Caco-2 (cell line): ENCODE results near the gene ARHGAP15. TPM values are rescaled to one million over a fixed set of nuclear protein-coding genes. Genes with fewer than 3 reads are reported as not detected.

Source experiments
- BruUV-seq: library from RNA; stranded (reverse); fragments of 400-500 nt; replicated peaks from 2 replicates; lab custom pipeline; 2021; lab: Mats Ljungman, UMichigan
- CTCF ChIA-PET: fragments of 300-600 bp; sonication (Branson Sonifier 250); formaldehyde crosslinking; loops from one replicate; lab custom pipeline; 2022; ENCODE audit warnings: antibody characterized with exemption; lab: Charles Lee
- POLR2A ChIA-PET: fragments of 300-600 bp; sonication (Branson Sonifier 250); formaldehyde crosslinking; loops from one replicate; lab custom pipeline; 2022; ENCODE audit warnings: antibody characterized with exemption; lab: Charles Lee
- DNase-seq, 2 experiments: peaks; one replicate each; pipeline versions ENCODE4 v3.0.0 to v3.0.0-alpha.2; 2020 to 2022
- H3K27me3 ChIP-seq: replicated peaks from 2 replicates; pipeline ENCODE4 v1.6.0; 2011; ENCODE audit warnings: low read length; ENCODE audit not compliant: control insufficient read depth, insufficient read depth
- H3K36me3 ChIP-seq: 2 replicates; pipeline ENCODE4 v1.5.1; 2011; ENCODE audit warnings: low read length; ENCODE audit not compliant: control insufficient read depth, insufficient read depth
- H3K4me1 ChIP-seq: fragments of 250-450 bp; sonication (Bioruptor Pico); 2 replicates; pipeline ENCODE4 v1.5.1; 2020; ENCODE audit warnings: mild to moderate bottlenecking
- H3K4me3 ChIP-seq: 2 replicates; pipeline ENCODE4 v1.5.1; 2011; ENCODE audit warnings: low read depth, mild to moderate bottlenecking, control low read depth, low read length
- H3K9me3 ChIP-seq: fragments of 250-450 bp; sonication (Bioruptor Pico); 2 replicates; pipeline ENCODE4 v1.5.1; 2020; ENCODE audit warnings: mild to moderate bottlenecking, moderate library complexity
- H3K27ac Mint-ChIP-seq: one replicate; pipeline ENCODE4 v1.8.0; 2022; ENCODE audit warnings: mixed read lengths; ENCODE audit not compliant: unreplicated experiment
- H3K27me3 Mint-ChIP-seq: one replicate; pipeline ENCODE4 v1.8.0; 2022; ENCODE audit warnings: mixed read lengths; ENCODE audit not compliant: insufficient read depth, unreplicated experiment
- H3K36me3 Mint-ChIP-seq: one replicate; pipeline ENCODE4 v1.8.0; 2022; ENCODE audit warnings: mild to moderate bottlenecking, mixed read lengths; ENCODE audit not compliant: insufficient read depth, unreplicated experiment
- H3K4me1 Mint-ChIP-seq: one replicate; pipeline ENCODE4 v1.8.0; 2022; ENCODE audit warnings: low read depth, mixed read lengths; ENCODE audit not compliant: unreplicated experiment
- H3K4me3 Mint-ChIP-seq: one replicate; pipeline ENCODE4 v1.8.0; 2022; ENCODE audit warnings: mild to moderate bottlenecking, moderate library complexity, mixed read lengths; ENCODE audit not compliant: unreplicated experiment
- H3K9me3 Mint-ChIP-seq: one replicate; pipeline ENCODE4 v1.8.0; 2022; ENCODE audit warnings: mixed read lengths; ENCODE audit not compliant: unreplicated experiment
- CTCF ChIP-seq, 2 experiments: fragments of 200-600 bp in 1 of 2; IDR thresholded peaks; 1 replicate in 1 of 2; 2 replicates in 1 of 2; pipeline versions ENCODE4 v1.5.1 to v1.8.0; 2011 to 2022; ENCODE audit warnings: antibody characterized with exemption in 1 of 2, control low read depth in 1 of 2, inconsistent platforms in 1 of 2, low read depth in 1 of 2, low read length in 1 of 2, mild to moderate bottlenecking in 1 of 2, moderate library complexity in 1 of 2; ENCODE audit not compliant: insufficient read depth in 1 of 2, severe bottlenecking in 1 of 2, unreplicated experiment in 1 of 2
- intact Hi-C: fragments of 100-400 bp; cut with micrococcal nuclease; formaldehyde crosslinking; loops from one replicate; pipeline ENCODE4 v1.10.0; 2022; ENCODE audit not compliant: unreplicated experiment
- total RNA-seq: library from RNA; stranded (reverse); gene quantifications from 2 replicates; pipeline ENCODE4 v1.2.3, GENCODE V29; 2022

The ARHGAP15 gene
- total RNA-seq, 1 experiment from 2014 or later = not detected

- Histone ChIP-seq H3K9me3 (no peaks in the 10 kb centered on the region), H3K4me3 (no peak overlapping the region), H3K4me1 (no peaks in the 10 kb centered on the region), H3K36me3 (no peaks in the 10 kb centered on the region), H3K27me3 (no peaks in the 10 kb centered on the region; the same call in 1 of the 2 replicates)
- ChIA-PET POLR2A (no interaction called here), CTCF (no interaction called here)
- Mint-ChIP-seq H3K4me3 (no peak overlapping the region), H3K9me3 (no peaks in the 10 kb centered on the region), H3K27me3 (peaks cover 24% of the 10 kb centered on the region), H3K27ac (no peak overlapping the region), H3K4me1 (no peaks in the 10 kb centered on the region), H3K36me3 (no peaks in the 10 kb centered on the region)
- TF ChIP-seq CTCF (IDR thresholded peaks at IDR 0.05; ENCODE audit: insufficient read depth in 1 of 2, low read depth in 1 of 2, low read length in 1 of 2, severe bottlenecking in 1 of 2, unreplicated experiment in 1 of 2) = no peak
- intact Hi-C loops = no loop called here
- DNase-seq = no peak
- no TSS peak for BruUV-seq
These were observed 28.9 kb downstream of the ARHGAP15 start for GRCh38 chr2:143158098-143158497.

- ChIA-PET POLR2A (no interaction called here), CTCF (no interaction called here)
- Histone ChIP-seq H3K36me3 (no peaks in the 10 kb centered on the region), H3K9me3 (no peaks in the 10 kb centered on the region), H3K4me1 (no peaks in the 10 kb centered on the region), H3K27me3 (no peaks in the 10 kb centered on the region; the same call in 1 of the 2 replicates), H3K4me3 (no peak overlapping the region)
- Mint-ChIP-seq H3K27me3 (peaks cover 24% of the 10 kb centered on the region), H3K4me3 (no peak overlapping the region), H3K9me3 (no peaks in the 10 kb centered on the region), H3K27ac (no peak overlapping the region), H3K36me3 (no peaks in the 10 kb centered on the region), H3K4me1 (no peaks in the 10 kb centered on the region)
- no peak for TF ChIP-seq CTCF (IDR thresholded peaks at IDR 0.05; ENCODE audit: insufficient read depth in 1 of 2, low read depth in 1 of 2, low read length in 1 of 2, severe bottlenecking in 1 of 2, unreplicated experiment in 1 of 2)
- no peak for DNase-seq
- no TSS peak for BruUV-seq
- intact Hi-C loops = no loop called here
These were observed 29.6 kb downstream of the ARHGAP15 start for GRCh38 chr2:143158551-143159485.

- H3K4me1 ChIP-seq = no peaks in the 10 kb centered on the region
- ChIA-PET POLR2A (no interaction called here), CTCF (no interaction called here)
- no TSS peak for BruUV-seq
- Mint-ChIP-seq H3K36me3 (no peaks in the 10 kb centered on the region), H3K27ac (no peak overlapping the region), H3K4me3 (no peak overlapping the region), H3K9me3 (no peaks in the 10 kb centered on the region), H3K4me1 (no peaks in the 10 kb centered on the region), H3K27me3 (peaks cover 24% of the 10 kb centered on the region)
- no peaks in the 10 kb centered on the region; the same call in 1 of the 2 replicates for H3K27me3 ChIP-seq
- TF ChIP-seq CTCF (IDR thresholded peaks at IDR 0.05; ENCODE audit: insufficient read depth in 1 of 2, low read depth in 1 of 2, low read length in 1 of 2, severe bottlenecking in 1 of 2, unreplicated experiment in 1 of 2) = no peak
- H3K9me3 ChIP-seq = no peaks in the 10 kb centered on the region
- H3K4me3 ChIP-seq = no peak overlapping the region
- no peak for DNase-seq
- H3K36me3 ChIP-seq = no peaks in the 10 kb centered on the region
- intact Hi-C loops = no loop called here
These were observed 30.2 kb downstream of the ARHGAP15 start for GRCh38 chr2:143159486-143159840.
